ENCODE results near the gene ERC2.

DNA sequence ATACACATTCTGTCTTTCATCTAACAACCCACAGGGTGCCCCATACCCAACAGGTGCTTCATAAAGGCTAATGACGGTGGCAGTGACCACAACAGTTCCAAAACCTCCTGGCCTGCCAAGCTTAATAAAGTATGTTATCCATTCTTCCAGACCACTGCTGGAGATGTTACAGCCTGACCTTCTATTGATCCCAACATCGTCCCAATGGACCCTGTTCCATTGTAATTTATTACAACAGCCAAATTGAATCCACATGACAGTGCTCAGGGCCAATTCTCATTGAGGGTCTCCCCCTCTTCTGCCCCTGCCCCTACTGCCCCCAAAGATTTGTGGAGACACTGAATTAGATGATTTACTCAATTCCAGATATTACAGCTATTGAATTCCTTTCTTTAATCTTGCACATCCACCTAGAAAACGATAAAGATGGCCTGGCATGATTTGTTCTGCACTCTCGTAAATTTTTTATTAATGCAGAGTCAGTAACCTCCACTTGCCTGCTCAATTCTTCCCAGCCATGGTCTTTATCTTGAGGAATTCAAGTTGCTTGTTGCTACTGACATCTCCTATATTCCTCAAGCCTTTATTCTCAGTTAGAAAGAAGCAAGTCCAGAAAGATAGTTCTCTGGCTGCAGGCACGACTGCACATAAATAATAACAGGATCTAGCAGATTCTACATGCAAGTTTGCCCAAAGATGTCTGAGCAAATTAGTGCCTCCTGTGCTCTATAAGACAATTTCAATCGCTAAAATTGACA, 407.6 kb downstream of the ERC2 start:
- no peak for TF ChIP-seq POLR2A (IDR thresholded peaks at IDR 0.05)
- TF ChIP-seq, protein P1, sequence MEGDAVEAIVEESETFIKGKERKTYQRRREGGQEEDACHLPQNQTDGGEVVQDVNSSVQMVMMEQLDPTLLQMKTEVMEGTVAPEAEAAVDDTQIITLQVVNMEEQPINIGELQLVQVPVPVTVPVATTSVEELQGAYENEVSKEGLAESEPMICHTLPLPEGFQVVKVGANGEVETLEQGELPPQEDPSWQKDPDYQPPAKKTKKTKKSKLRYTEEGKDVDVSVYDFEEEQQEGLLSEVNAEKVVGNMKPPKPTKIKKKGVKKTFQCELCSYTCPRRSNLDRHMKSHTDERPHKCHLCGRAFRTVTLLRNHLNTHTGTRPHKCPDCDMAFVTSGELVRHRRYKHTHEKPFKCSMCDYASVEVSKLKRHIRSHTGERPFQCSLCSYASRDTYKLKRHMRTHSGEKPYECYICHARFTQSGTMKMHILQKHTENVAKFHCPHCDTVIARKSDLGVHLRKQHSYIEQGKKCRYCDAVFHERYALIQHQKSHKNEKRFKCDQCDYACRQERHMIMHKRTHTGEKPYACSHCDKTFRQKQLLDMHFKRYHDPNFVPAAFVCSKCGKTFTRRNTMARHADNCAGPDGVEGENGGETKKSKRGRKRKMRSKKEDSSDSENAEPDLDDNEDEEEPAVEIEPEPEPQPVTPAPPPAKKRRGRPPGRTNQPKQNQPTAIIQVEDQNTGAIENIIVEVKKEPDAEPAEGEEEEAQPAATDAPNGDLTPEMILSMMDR (IDR thresholded peaks at IDR 0.05): no peak
